ENCODE measurements around the gene AP5Z1.

- TF ChIP-seq, protein P1, sequence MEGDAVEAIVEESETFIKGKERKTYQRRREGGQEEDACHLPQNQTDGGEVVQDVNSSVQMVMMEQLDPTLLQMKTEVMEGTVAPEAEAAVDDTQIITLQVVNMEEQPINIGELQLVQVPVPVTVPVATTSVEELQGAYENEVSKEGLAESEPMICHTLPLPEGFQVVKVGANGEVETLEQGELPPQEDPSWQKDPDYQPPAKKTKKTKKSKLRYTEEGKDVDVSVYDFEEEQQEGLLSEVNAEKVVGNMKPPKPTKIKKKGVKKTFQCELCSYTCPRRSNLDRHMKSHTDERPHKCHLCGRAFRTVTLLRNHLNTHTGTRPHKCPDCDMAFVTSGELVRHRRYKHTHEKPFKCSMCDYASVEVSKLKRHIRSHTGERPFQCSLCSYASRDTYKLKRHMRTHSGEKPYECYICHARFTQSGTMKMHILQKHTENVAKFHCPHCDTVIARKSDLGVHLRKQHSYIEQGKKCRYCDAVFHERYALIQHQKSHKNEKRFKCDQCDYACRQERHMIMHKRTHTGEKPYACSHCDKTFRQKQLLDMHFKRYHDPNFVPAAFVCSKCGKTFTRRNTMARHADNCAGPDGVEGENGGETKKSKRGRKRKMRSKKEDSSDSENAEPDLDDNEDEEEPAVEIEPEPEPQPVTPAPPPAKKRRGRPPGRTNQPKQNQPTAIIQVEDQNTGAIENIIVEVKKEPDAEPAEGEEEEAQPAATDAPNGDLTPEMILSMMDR (conservative IDR thresholded peaks at IDR 0.05; ENCODE audit: low read length): no peak
- TF ChIP-seq EZH2phosphoT487 (IDR thresholded peaks at IDR 0.05; ENCODE audit: borderline replicate concordance, low read depth, low read length): no peak
Measured at GRCh38 chr7:4787947-4788626, 12.7 kb downstream of the AP5Z1 start.
